ENCODE data around the gene MAPK6. TPM values are rescaled to one million over a fixed set of nuclear protein-coding genes. Genes with fewer than 3 reads are reported as not detected.

MAPK6 gene
- total and polyA plus RNA-seq, 9 of the 15 experiments (the other 6 are each of a cell fraction or from before 2014, with no cell fraction given): 28.5 to 97.1 (median 74.0) TPM

DNA sequence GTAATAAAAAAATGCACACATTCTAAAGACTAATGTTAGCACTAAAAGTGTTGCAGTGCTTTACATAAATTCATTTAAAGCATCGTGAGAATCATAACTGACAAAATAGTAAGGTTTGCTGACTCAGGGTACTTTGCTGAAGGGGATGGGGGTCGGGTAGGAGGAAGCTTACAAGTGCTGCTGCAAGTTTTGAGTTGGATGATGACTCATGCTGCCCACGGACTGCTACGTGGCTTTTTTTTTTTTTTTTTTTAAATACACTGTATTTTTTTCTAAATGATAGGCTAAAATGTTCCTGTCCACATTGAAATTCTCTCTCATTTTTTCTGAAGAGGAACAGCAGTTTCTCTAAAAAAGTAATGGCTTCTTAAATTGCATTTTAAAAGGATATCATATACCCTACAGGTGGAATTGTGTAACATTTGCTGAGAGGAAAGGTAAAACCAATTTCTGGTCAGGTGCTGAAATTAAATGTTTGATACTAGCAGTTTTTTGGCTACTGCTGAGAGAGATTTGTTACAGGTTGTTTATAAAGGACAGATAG, 2.2 kb downstream of the MAPK6 start (continued):
- TF ChIP-seq, protein P1, sequence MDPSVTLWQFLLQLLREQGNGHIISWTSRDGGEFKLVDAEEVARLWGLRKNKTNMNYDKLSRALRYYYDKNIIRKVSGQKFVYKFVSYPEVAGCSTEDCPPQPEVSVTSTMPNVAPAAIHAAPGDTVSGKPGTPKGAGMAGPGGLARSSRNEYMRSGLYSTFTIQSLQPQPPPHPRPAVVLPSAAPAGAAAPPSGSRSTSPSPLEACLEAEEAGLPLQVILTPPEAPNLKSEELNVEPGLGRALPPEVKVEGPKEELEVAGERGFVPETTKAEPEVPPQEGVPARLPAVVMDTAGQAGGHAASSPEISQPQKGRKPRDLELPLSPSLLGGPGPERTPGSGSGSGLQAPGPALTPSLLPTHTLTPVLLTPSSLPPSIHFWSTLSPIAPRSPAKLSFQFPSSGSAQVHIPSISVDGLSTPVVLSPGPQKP (CRISPR knock-in tag; IDR thresholded peaks at IDR 0.05): no peak
- TF ChIP-seq FOS (IDR thresholded peaks at IDR 0.05; ENCODE audit: extremely low read depth, insufficient read length) (peak; percentile 67), EHMT2 (IDR thresholded peaks at IDR 0.05) (no peak), SOX6 (IDR thresholded peaks at IDR 0.05) (peak; percentile 51; the same call in 1 of the 2 replicates), NR1H2 (CRISPR knock-in tag; IDR thresholded peaks at IDR 0.05) (no peak), TCF7L2 (IDR thresholded peaks at IDR 0.05; ENCODE audit: low read depth, low read length) (no peak), JUND (IDR thresholded peaks at IDR 0.05; ENCODE audit: borderline replicate concordance, low read depth, low read length) (peak; percentile 99), JUND (tag; IDR thresholded peaks at IDR 0.05; ENCODE audit: borderline replicate concordance, low read depth, low read length) (peak; percentile 99), ZBTB8A (IDR thresholded peaks at IDR 0.05; ENCODE audit: partially characterized antibody) (no peak), HDAC2 (IDR thresholded peaks at IDR 0.05) (peak; percentile 80; the same call in 1 of the 2 replicates), ZNF311 (CRISPR knock-in tag; IDR thresholded peaks at IDR 0.05) (no peak), JUN (IDR thresholded peaks at IDR 0.05; ENCODE audit: borderline replicate concordance, low read depth, low read length) (peak; percentile 97), JUN (CRISPR knock-in tag; IDR thresholded peaks at IDR 0.05; ENCODE audit: borderline replicate concordance) (no peak), SIN3A (IDR thresholded peaks at IDR 0.05; ENCODE audit: borderline replicate concordance in 2 of 2, control insufficient read depth in 1 of 2, low read depth in 2 of 2, low read length in 2 of 2) (peak in 1 of 2 experiments; percentile 70; a peak in 1 of 4 replicates), MEF2D (tag; conservative IDR thresholded peaks at IDR 0.05; ENCODE audit: low read depth) (no peak)
- TF ChIP-seq, protein P2, sequence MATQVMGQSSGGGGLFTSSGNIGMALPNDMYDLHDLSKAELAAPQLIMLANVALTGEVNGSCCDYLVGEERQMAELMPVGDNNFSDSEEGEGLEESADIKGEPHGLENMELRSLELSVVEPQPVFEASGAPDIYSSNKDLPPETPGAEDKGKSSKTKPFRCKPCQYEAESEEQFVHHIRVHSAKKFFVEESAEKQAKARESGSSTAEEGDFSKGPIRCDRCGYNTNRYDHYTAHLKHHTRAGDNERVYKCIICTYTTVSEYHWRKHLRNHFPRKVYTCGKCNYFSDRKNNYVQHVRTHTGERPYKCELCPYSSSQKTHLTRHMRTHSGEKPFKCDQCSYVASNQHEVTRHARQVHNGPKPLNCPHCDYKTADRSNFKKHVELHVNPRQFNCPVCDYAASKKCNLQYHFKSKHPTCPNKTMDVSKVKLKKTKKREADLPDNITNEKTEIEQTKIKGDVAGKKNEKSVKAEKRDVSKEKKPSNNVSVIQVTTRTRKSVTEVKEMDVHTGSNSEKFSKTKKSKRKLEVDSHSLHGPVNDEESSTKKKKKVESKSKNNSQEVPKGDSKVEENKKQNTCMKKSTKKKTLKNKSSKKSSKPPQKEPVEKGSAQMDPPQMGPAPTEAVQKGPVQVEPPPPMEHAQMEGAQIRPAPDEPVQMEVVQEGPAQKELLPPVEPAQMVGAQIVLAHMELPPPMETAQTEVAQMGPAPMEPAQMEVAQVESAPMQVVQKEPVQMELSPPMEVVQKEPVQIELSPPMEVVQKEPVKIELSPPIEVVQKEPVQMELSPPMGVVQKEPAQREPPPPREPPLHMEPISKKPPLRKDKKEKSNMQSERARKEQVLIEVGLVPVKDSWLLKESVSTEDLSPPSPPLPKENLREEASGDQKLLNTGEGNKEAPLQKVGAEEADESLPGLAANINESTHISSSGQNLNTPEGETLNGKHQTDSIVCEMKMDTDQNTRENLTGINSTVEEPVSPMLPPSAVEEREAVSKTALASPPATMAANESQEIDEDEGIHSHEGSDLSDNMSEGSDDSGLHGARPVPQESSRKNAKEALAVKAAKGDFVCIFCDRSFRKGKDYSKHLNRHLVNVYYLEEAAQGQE (IDR thresholded peaks at IDR 0.05; ENCODE audit: borderline replicate concordance): 0 out of 2 replicates have a peak, but pooled peaks have one; percentile 8
- TF ChIP-seq, protein P2 (CRISPR knock-in tag; IDR thresholded peaks at IDR 0.05; ENCODE audit: low read depth): no peak
- TF ChIP-seq, protein P3, sequence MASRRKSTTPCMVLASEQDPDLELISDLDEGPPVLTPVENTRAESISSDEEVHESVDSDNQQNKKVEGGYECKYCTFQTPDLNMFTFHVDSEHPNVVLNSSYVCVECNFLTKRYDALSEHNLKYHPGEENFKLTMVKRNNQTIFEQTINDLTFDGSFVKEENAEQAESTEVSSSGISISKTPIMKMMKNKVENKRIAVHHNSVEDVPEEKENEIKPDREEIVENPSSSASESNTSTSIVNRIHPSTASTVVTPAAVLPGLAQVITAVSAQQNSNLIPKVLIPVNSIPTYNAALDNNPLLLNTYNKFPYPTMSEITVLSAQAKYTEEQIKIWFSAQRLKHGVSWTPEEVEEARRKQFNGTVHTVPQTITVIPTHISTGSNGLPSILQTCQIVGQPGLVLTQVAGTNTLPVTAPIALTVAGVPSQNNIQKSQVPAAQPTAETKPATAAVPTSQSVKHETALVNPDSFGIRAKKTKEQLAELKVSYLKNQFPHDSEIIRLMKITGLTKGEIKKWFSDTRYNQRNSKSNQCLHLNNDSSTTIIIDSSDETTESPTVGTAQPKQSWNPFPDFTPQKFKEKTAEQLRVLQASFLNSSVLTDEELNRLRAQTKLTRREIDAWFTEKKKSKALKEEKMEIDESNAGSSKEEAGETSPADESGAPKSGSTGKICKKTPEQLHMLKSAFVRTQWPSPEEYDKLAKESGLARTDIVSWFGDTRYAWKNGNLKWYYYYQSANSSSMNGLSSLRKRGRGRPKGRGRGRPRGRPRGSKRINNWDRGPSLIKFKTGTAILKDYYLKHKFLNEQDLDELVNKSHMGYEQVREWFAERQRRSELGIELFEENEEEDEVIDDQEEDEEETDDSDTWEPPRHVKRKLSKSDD (conservative IDR thresholded peaks at IDR 0.05; ENCODE audit: low read length): no peak

Measured in K562 (cell line).